A549 (cell line): Measurements from ENCODE around the gene PDIA3. TPM values are rescaled to one million over a fixed set of nuclear protein-coding genes. Genes with fewer than 3 reads are reported as not detected.

Experiments used
- ATAC-seq, 2 experiments: fragments of 200-7000 bp in 1 of 2; fragments of >200 bp in 1 of 2; cut with Nextera tagmentation in 1 of 2; cut with Tn5 transposase in 1 of 2; 3 replicates each; pipeline versions ENCODE4 v1.8.0 to v1.9.1; 2018 to 2020; ENCODE audit warnings: mild to moderate bottlenecking in 1 of 2, moderate library complexity in 1 of 2
- CTCF ChIA-PET: fragments of 300-600 bp; sonication (Branson Sonifier 250); formaldehyde crosslinking; extraction: SDS; loops from one replicate; lab custom pipeline; 2021; ENCODE audit warnings: antibody characterized with exemption, inconsistent platforms; lab: Yijun Ruan, JAX
- POLR2A ChIA-PET: fragments of 350-600 bp; formaldehyde crosslinking; extraction: SDS; loops from one replicate; lab custom pipeline; 2021; ENCODE audit warnings: antibody characterized with exemption, inconsistent platforms; lab: Yijun Ruan, JAX
- DNase-seq, 2 experiments: peaks; one replicate each; pipeline versions ENCODE4 v3.0.0 to v3.0.0-alpha.2; 2011 to 2016; ENCODE audit warnings: low read depth in 1 of 2, low spot score in 1 of 2
- FAIRE-seq: peaks from 2 replicates; lab custom pipeline; 2011; peaks lifted over from hg19 to GRCh38; lab: Jason Lieb, UNC
- H3K27ac ChIP-seq, 2 experiments: fragments of >200 bp; sonication (Bioruptor Twin); formaldehyde crosslinking; 3 replicates each; pipeline ENCODE4 v1.5.1; 2016 to 2017
- H3K4me1 ChIP-seq: fragments of >200 bp; sonication (Bioruptor Twin); formaldehyde crosslinking; 3 replicates; pipeline ENCODE4 v1.6.1; 2016
- H3K4me2 ChIP-seq: fragments of >200 bp; sonication (Bioruptor Twin); formaldehyde crosslinking; 3 replicates; pipeline ENCODE4 v1.6.1; 2016
- H3K4me3 ChIP-seq: fragments of >200 bp; sonication (Bioruptor Twin); formaldehyde crosslinking; 3 replicates; pipeline ENCODE4 v1.5.1; 2016
- H3K9me3 ChIP-seq: fragments of >200 bp; sonication (Bioruptor Twin); formaldehyde crosslinking; 3 replicates; pipeline ENCODE4 v1.6.1; 2016
- CBX8 ChIP-seq: fragments of 200-600 bp; sonication (generic); IDR thresholded peaks from 2 replicates; pipeline ENCODE4 v1.6.1; 2016
- EP300 ChIP-seq, 2 experiments: fragments of >200 bp; sonication (Bioruptor Twin); formaldehyde crosslinking; IDR thresholded peaks; 2 replicates in 1 of 2; 3 replicates in 1 of 2; pipeline ENCODE4 v1.6.1; 2016 to 2017
- ESRRA ChIP-seq: fragments of 150-350 bp; IDR thresholded peaks from 2 replicates; pipeline ENCODE4 v1.6.1; 2014; ENCODE audit warnings: mild to moderate bottlenecking, low read length, borderline replicate concordance
- JUN ChIP-seq, 2 experiments: fragments of >200 bp; sonication (Bioruptor Twin); formaldehyde crosslinking; IDR thresholded peaks; 2 replicates in 1 of 2; 3 replicates in 1 of 2; pipeline ENCODE4 v1.6.1; 2016 to 2017
- JUNB ChIP-seq: fragments of >200 bp; sonication (Bioruptor Twin); formaldehyde crosslinking; IDR thresholded peaks from 2 replicates; pipeline ENCODE4 v1.6.1; 2016
- KDM5A ChIP-seq: fragments of 200-600 bp; sonication (generic); IDR thresholded peaks from 2 replicates; pipeline ENCODE4 v1.6.1; 2016; ENCODE audit warnings: antibody characterized with exemption, mild to moderate bottlenecking
- MAFK ChIP-seq: fragments of 450-650 bp; IDR thresholded peaks from 2 replicates; pipeline ENCODE4 v1.6.1; 2014; ENCODE audit not compliant: partially characterized antibody
- POLR2AphosphoS2 ChIP-seq: conservative IDR thresholded peaks from 2 replicates; pipeline ENCODE4 v1.6.1; 2012; ENCODE audit warnings: low read length, improper control_type of control experiment, inconsistent platforms
- RARB ChIP-seq: fragments of 250-450 bp; sonication (Bioruptor Pico); IDR thresholded peaks from 2 replicates; pipeline ENCODE4 v1.8.0; 2021; ENCODE audit warnings: mild to moderate bottlenecking, moderate library complexity
- RCOR1 ChIP-seq: fragments of 150-350 bp; IDR thresholded peaks from 2 replicates; pipeline ENCODE4 v1.6.1; 2014; ENCODE audit warnings: antibody characterized with exemption, low read length, low read depth
- RFX5 ChIP-seq: fragments of 450-650 bp; IDR thresholded peaks from 2 replicates; pipeline ENCODE4 v1.7.1; 2014; ENCODE audit warnings: antibody characterized with exemption, mild to moderate bottlenecking, moderate library complexity
- SMC3 ChIP-seq: fragments of >200 bp; sonication (Bioruptor Twin); formaldehyde crosslinking; IDR thresholded peaks from 3 replicates; pipeline ENCODE4 v1.6.1; 2018; ENCODE audit warnings: inconsistent platforms
- TP53 ChIP-seq: fragments of 250-450 bp; sonication (Bioruptor Pico); IDR thresholded peaks from 2 replicates; pipeline ENCODE4 v1.5.0; 2021; ENCODE audit warnings: mild to moderate bottlenecking, moderate library complexity
- ZFP36 ChIP-seq: fragments of 450-650 bp; IDR thresholded peaks from 2 replicates; pipeline ENCODE4 v1.6.1; 2014; ENCODE audit warnings: borderline replicate concordance; ENCODE audit not compliant: partially characterized antibody
- whole genome bisulfite sequencing: methylation state at CpG from one replicate; pipeline ENCODE4 v1.1.6; 2017; ENCODE audit errors: missing lambda C conversion rate; 5-methylcytosine and 5-hydroxymethylcytosine counted together
- polyA plus RNA-seq, 4 experiments: library from polyadenylated mRNA; depleted of rRNA in 3 of 4; stranded (reverse); fragments of >200 nt; fragmentation: RNase III in 1 of 4; extraction: RNeasy Plus Mini Kit Qiagen cat#74134 plus additional on column Dnase treatment in 1 of 4; gene quantifications; 2 replicates in 3 of 4; 3 replicates in 1 of 4; pipeline ENCODE4 v1.2.3, GENCODE V29; 2011 to 2017
- TF ChIP-seq, protein P1 (sequence below): fragments of 450-650 bp; IDR thresholded peaks from 2 replicates; pipeline ENCODE4 v1.6.1; 2014; ENCODE audit warnings: antibody characterized with exemption
- TF ChIP-seq, protein P2 (sequence below): fragments of 200-600 bp; sonication (generic); IDR thresholded peaks from 2 replicates; pipeline ENCODE4 v1.6.1; 2016; ENCODE audit warnings: antibody characterized with exemption, mild to moderate bottlenecking, moderate library complexity
- TF ChIP-seq, protein P3 (sequence below): IDR thresholded peaks from 2 replicates; pipeline ENCODE4 v1.6.1; 2012; ENCODE audit warnings: low read depth, borderline replicate concordance
- TF ChIP-seq, protein P4 (sequence below): fragments of 250-450 bp; sonication (Bioruptor Pico); IDR thresholded peaks from 2 replicates; pipeline ENCODE4 v1.5.0; 2020; ENCODE audit warnings: low read depth, mild to moderate bottlenecking, moderate library complexity
- TF ChIP-seq, protein P5 (sequence below): fragments of 150-350 bp; IDR thresholded peaks from 2 replicates; pipeline ENCODE4 v1.6.1; 2014; ENCODE audit warnings: low read depth, mild to moderate bottlenecking, low read length
- TF ChIP-seq, protein P6 (sequence below): fragments of >200 bp; sonication (Bioruptor Twin); formaldehyde crosslinking; IDR thresholded peaks from 3 replicates; pipeline ENCODE4 v1.5.1; 2016

PDIA3 gene
- polyA plus RNA-seq, 2 of the 4 experiments (the other 2 are of a cell fraction): 208 to 257 TPM

DNA sequence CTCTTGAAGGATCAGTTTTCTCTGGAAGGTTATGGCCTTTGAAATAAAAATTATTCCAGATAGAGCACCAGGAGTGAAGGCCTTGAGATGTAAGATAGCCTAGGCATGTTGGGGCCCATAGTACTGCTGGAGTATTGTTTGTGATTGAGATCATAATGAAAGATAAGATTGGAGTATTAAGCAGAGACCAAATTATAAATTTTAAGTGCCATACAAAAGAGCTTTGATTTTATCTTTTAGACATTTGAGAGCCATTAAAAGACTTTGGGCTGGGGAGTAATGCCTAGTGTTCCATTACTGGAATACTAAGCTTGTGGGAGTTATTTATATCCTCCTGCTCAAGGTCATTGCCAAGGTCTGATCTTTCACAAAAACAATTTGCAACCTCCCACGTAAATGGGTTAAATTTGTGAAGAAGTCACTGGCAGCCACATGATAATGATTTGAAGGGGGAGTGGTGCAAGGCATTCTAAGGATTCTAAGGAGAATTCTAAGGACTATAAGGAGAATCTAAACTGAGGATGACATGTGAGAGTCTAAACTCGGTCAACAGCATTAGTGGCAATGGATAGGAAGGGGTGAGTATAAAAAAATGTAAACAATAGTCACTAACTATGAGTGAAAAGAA lies 17.7 kb downstream of the PDIA3 start:
- H3K27ac ChIP-seq: no peak overlapping the region
- 94% methylated on average over 2 of the region's 2 CpGs for WGBS
- CTCF ChIA-PET: no interaction called here
- TF ChIP-seq JUN (IDR thresholded peaks at IDR 0.05): no peak
- no peak for TF ChIP-seq RARB (CRISPR knock-in tag)
- TF ChIP-seq RCOR1: no peak
- TF ChIP-seq TP53 (CRISPR knock-in tag): no peak
- TF ChIP-seq, protein P1, sequence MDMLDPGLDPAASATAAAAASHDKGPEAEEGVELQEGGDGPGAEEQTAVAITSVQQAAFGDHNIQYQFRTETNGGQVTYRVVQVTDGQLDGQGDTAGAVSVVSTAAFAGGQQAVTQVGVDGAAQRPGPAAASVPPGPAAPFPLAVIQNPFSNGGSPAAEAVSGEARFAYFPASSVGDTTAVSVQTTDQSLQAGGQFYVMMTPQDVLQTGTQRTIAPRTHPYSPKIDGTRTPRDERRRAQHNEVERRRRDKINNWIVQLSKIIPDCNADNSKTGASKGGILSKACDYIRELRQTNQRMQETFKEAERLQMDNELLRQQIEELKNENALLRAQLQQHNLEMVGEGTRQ: no peak
- no peak for TF ChIP-seq RFX5
- TF ChIP-seq, protein P2, sequence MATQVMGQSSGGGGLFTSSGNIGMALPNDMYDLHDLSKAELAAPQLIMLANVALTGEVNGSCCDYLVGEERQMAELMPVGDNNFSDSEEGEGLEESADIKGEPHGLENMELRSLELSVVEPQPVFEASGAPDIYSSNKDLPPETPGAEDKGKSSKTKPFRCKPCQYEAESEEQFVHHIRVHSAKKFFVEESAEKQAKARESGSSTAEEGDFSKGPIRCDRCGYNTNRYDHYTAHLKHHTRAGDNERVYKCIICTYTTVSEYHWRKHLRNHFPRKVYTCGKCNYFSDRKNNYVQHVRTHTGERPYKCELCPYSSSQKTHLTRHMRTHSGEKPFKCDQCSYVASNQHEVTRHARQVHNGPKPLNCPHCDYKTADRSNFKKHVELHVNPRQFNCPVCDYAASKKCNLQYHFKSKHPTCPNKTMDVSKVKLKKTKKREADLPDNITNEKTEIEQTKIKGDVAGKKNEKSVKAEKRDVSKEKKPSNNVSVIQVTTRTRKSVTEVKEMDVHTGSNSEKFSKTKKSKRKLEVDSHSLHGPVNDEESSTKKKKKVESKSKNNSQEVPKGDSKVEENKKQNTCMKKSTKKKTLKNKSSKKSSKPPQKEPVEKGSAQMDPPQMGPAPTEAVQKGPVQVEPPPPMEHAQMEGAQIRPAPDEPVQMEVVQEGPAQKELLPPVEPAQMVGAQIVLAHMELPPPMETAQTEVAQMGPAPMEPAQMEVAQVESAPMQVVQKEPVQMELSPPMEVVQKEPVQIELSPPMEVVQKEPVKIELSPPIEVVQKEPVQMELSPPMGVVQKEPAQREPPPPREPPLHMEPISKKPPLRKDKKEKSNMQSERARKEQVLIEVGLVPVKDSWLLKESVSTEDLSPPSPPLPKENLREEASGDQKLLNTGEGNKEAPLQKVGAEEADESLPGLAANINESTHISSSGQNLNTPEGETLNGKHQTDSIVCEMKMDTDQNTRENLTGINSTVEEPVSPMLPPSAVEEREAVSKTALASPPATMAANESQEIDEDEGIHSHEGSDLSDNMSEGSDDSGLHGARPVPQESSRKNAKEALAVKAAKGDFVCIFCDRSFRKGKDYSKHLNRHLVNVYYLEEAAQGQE: no peak
- no peak for TF ChIP-seq MAFK
- TF ChIP-seq EP300 (IDR thresholded peaks at IDR 0.05): no peak
- no peak for TF ChIP-seq JUNB
- no peak for TF ChIP-seq CBX8
- TF ChIP-seq, protein P3, sequence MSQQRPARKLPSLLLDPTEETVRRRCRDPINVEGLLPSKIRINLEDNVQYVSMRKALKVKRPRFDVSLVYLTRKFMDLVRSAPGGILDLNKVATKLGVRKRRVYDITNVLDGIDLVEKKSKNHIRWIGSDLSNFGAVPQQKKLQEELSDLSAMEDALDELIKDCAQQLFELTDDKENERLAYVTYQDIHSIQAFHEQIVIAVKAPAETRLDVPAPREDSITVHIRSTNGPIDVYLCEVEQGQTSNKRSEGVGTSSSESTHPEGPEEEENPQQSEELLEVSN: no peak
- TF ChIP-seq POLR2AphosphoS2: no peak
- TF ChIP-seq ZFP36: no peak
- TF ChIP-seq, protein P4, sequence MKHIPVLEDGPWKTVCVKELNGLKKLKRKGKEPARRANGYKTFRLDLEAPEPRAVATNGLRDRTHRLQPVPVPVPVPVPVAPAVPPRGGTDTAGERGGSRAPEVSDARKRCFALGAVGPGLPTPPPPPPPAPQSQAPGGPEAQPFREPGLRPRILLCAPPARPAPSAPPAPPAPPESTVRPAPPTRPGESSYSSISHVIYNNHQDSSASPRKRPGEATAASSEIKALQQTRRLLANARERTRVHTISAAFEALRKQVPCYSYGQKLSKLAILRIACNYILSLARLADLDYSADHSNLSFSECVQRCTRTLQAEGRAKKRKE: no peak
- TF ChIP-seq, protein P5, sequence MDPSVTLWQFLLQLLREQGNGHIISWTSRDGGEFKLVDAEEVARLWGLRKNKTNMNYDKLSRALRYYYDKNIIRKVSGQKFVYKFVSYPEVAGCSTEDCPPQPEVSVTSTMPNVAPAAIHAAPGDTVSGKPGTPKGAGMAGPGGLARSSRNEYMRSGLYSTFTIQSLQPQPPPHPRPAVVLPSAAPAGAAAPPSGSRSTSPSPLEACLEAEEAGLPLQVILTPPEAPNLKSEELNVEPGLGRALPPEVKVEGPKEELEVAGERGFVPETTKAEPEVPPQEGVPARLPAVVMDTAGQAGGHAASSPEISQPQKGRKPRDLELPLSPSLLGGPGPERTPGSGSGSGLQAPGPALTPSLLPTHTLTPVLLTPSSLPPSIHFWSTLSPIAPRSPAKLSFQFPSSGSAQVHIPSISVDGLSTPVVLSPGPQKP: no peak
- TF ChIP-seq, protein P6, sequence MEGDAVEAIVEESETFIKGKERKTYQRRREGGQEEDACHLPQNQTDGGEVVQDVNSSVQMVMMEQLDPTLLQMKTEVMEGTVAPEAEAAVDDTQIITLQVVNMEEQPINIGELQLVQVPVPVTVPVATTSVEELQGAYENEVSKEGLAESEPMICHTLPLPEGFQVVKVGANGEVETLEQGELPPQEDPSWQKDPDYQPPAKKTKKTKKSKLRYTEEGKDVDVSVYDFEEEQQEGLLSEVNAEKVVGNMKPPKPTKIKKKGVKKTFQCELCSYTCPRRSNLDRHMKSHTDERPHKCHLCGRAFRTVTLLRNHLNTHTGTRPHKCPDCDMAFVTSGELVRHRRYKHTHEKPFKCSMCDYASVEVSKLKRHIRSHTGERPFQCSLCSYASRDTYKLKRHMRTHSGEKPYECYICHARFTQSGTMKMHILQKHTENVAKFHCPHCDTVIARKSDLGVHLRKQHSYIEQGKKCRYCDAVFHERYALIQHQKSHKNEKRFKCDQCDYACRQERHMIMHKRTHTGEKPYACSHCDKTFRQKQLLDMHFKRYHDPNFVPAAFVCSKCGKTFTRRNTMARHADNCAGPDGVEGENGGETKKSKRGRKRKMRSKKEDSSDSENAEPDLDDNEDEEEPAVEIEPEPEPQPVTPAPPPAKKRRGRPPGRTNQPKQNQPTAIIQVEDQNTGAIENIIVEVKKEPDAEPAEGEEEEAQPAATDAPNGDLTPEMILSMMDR: no peak
- TF ChIP-seq ESRRA: no peak
- no peak for TF ChIP-seq SMC3
- TF ChIP-seq KDM5A: no peak
- TF ChIP-seq, all 56 proteins: peak for 0
- Histone ChIP-seq H3K4me3 (no peak overlapping the region), H3K4me1 (no peaks in the 10 kb centered on the region), H3K4me2 (no peak overlapping the region), H3K9me3 (no peaks in the 10 kb centered on the region)
- FAIRE-seq (no peak), DNase-seq (no peak), ATAC-seq (no peak)
- POLR2A ChIA-PET: no interaction called here
